BJ (cell line): Measurements from ENCODE around the gene RIPK3. TPM values are rescaled to one million over a fixed set of nuclear protein-coding genes. Genes with fewer than 3 reads are reported as not detected.

ENCODE experiments used
- CTCF ChIA-PET: fragments of 350-600 bp; formaldehyde crosslinking; extraction: SDS; loops from one replicate; lab custom pipeline; 2021; ENCODE audit warnings: antibody characterized with exemption, inconsistent platforms; lab: Yijun Ruan, JAX
- POLR2A ChIA-PET: fragments of 300-600 bp; sonication (Branson Sonifier 250); formaldehyde crosslinking; extraction: SDS; loops from one replicate; lab custom pipeline; 2021; ENCODE audit warnings: antibody characterized with exemption; lab: Charles Lee
- DNase-seq: peaks from one replicate; pipeline ENCODE4 v3.0.0-alpha.2; 2011; ENCODE audit warnings: low read depth
- H3K27me3 ChIP-seq: 2 replicates; pipeline ENCODE4 v1.6.0; 2011; ENCODE audit warnings: low read length; ENCODE audit not compliant: control insufficient read depth, insufficient read depth
- H3K36me3 ChIP-seq: 2 replicates; pipeline ENCODE4 v1.5.1; 2011; ENCODE audit warnings: low read length; ENCODE audit not compliant: control insufficient read depth, insufficient read depth
- H3K4me3 ChIP-seq: 2 replicates; pipeline ENCODE4 v1.5.1; 2011; ENCODE audit warnings: low read depth, mild to moderate bottlenecking, control low read depth, low read length
- CTCF ChIP-seq: IDR thresholded peaks from 2 replicates; pipeline ENCODE4 v1.5.1; 2011; ENCODE audit warnings: low read depth, mild to moderate bottlenecking, control low read depth, inconsistent platforms, low read length, moderate library complexity; ENCODE audit not compliant: insufficient read depth
- polyA plus RNA-seq: library from polyadenylated mRNA; depleted of rRNA; stranded (reverse); fragments of >200 nt; gene quantifications from 2 replicates; pipeline ENCODE4 v1.2.3, GENCODE V29; 2011

Gene RIPK3
- polyA plus RNA-seq, 1 experiment = 4.4 TPM

GRCh38 chr14:24293525-24293924, 46.3 kb downstream of the RIPK3 start:
- ChIA-PET POLR2A (interaction anchor here (0.6 kb wide), 1 partner anchor 51 kb away, joined by 3 read pairs; the partner anchor contains the start of gene TINF2), CTCF (interaction anchor here (2.1 to 3.9 kb wide), 2 partner anchors 22 to 51 kb away, joined by 16 to 25 read pairs; partner anchors contain the start of genes RABGGTA and TINF2)
- peaks cover 9% of the 10 kb centered on the region for H3K36me3 ChIP-seq
- no peak for DNase-seq
- no peaks in the 10 kb centered on the region for H3K27me3 ChIP-seq
- no peak overlapping the region for H3K4me3 ChIP-seq
- TF ChIP-seq CTCF = no peak

DNA sequence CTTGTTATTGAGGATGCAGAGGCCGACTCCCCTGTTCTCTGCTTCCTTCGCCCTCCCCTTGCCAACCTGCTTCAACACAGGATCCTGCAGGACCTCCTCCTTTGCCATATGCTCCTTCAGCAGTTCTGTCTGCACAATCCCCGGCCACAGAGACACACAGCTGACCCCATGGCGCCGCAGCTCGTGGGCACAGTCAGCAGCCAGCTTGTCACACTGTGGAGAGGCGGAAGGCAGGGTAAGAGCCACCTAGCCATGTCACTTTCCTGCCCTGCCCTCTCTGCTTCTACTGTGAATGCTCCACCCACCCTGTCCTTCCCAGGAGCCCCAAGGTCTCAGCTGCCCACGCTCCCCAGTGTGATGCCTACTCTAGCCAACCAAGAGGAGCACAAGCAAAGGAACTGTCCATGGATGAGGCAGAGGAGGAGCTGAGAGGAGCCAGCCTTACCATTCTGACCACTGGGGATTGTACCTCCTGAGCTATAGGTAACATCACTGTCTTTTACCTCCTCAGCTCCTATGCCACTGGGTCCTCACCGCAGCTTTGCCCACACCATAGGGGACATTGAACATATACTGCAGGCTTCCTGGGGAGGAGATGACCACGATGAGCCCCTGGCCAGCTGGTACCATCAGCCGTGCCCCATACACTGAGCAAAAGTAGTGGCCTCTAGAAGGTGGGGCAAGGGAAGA, 47.5 kb downstream of the RIPK3 start:
- H3K27me3 ChIP-seq = no peaks in the 10 kb centered on the region
- no peak for DNase-seq
- ChIA-PET CTCF (interaction anchor here (0.9 to 3.9 kb wide), 4 partner anchors 21 to 139 kb away, joined by 3 to 25 read pairs (median 10); partner anchors contain the start of genes RABGGTA and TINF2), POLR2A (no interaction called here)
- peaks cover 9% of the 10 kb centered on the region for H3K36me3 ChIP-seq
- no peak overlapping the region for H3K4me3 ChIP-seq
- TF ChIP-seq CTCF = no peak

DNA sequence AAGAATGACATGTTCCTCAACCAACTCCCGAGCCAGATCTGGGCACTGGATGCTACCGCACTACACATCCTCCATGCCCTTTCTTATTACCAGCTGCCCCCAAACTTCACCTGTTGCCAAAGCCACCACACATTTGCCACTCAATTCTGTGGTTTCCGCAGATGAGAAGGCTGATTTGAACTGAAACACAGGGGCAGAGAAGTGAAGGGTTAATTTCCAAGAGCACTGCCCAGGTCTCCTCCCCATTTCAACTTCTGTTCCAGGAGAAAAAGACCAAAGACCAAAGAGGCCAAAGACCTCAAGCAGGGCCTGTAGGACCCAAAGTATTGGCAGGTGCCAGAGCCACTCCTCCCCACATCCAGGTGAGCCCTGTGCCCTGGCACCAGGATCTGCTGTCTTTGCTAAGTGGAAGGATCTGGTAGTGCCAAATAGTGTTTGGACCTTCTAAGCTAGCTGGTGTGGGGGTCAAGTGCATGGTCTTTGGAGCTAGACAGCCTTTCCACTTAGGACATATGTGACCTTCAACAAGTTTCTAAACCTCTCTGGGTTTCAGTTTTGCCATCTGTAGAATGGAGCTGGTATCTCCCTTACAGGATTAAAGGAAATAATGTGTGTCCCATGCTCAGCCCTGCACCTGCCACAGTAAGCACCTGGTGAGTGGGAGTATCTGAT, 48.2 kb downstream of the RIPK3 start:
- TF ChIP-seq CTCF = no peak
- Histone ChIP-seq H3K27me3 (no peaks in the 10 kb centered on the region), H3K36me3 (peaks cover 9% of the 10 kb centered on the region), H3K4me3 (no peak overlapping the region)
- POLR2A ChIA-PET = no interaction called here
- no peak for DNase-seq
- CTCF ChIA-PET = interaction anchor here (1.3 to 3.9 kb wide), 3 partner anchors 20 to 140 kb away, joined by 4 to 25 read pairs (median 16); partner anchors contain the start of genes RABGGTA and TINF2

- H3K36me3 ChIP-seq = peaks cover 7% of the 10 kb centered on the region; the same call in 1 of the 2 replicates
- no peak for TF ChIP-seq CTCF
- no peak for DNase-seq
- ChIA-PET POLR2A (no interaction called here), CTCF (interaction anchor here (0.7 to 3.9 kb wide), 4 partner anchors 10 to 71 kb away, joined by 3 to 16 read pairs (median 7); partner anchors contain the start of genes RABGGTA and TINF2)
- no peak overlapping the region for H3K4me3 ChIP-seq
- H3K27me3 ChIP-seq = no peaks in the 10 kb centered on the region
These were observed 49.0 kb downstream of the RIPK3 start for GRCh38 chr14:24290746-24291145.
